ENCODE data around the gene PFN3.
A peak's percentile ranks its signal among the peaks of the same experiment; 100 is the strongest.

GRCh38 chr5:177446200-177447065 is 46.0 kb upstream of the PFN3 start, which contains the start of gene PRR7:
- TF ChIP-seq CTCF (IDR thresholded peaks at IDR 0.05) = no peak
- TF ChIP-seq HMGXB4 (CRISPR knock-in tag; IDR thresholded peaks at IDR 0.05) = no peak
- peak; percentile 57 for TF ChIP-seq MAX (CRISPR knock-in tag; IDR thresholded peaks at IDR 0.05)
- no peak; the same call in 1 of the 2 replicates for TF ChIP-seq CREB1 (CRISPR knock-in tag; IDR thresholded peaks at IDR 0.05)
- no peak for TF ChIP-seq ESRRA (CRISPR knock-in tag; IDR thresholded peaks at IDR 0.05; ENCODE audit: borderline replicate concordance)
